ENCODE measurements around the gene NDUFS3. TPM values are rescaled to one million over a fixed set of nuclear protein-coding genes. Genes with fewer than 3 reads are reported as not detected.

NDUFS3 gene
- total RNA-seq, 3 donors from 2014 or later = 150 to 205 (median 197) TPM

GRCh38 chr11:47586098-47586855 lies 7.4 kb downstream of the NDUFS3 start, which contains the start of gene FAM180B:
TSS of gene FAM180B (plus strand) at chr11:47586678. CDS start at chr11:47586769, 91 bp downstream.
- Histone ChIP-seq H3K9me3 (no peaks in the 10 kb centered on the region), H3K36me3 (ENCODE audit: low read depth) (peaks cover 16% of the 10 kb centered on the region), H3K4me1 (ENCODE audit: low read depth) (no peaks in the 10 kb centered on the region), H3K4me3 (no peak within 1 kb of the TSS)
- TF ChIP-seq, protein P1, sequence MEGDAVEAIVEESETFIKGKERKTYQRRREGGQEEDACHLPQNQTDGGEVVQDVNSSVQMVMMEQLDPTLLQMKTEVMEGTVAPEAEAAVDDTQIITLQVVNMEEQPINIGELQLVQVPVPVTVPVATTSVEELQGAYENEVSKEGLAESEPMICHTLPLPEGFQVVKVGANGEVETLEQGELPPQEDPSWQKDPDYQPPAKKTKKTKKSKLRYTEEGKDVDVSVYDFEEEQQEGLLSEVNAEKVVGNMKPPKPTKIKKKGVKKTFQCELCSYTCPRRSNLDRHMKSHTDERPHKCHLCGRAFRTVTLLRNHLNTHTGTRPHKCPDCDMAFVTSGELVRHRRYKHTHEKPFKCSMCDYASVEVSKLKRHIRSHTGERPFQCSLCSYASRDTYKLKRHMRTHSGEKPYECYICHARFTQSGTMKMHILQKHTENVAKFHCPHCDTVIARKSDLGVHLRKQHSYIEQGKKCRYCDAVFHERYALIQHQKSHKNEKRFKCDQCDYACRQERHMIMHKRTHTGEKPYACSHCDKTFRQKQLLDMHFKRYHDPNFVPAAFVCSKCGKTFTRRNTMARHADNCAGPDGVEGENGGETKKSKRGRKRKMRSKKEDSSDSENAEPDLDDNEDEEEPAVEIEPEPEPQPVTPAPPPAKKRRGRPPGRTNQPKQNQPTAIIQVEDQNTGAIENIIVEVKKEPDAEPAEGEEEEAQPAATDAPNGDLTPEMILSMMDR (IDR thresholded peaks at IDR 0.05) = no peak
- DNase-seq (no peak), ATAC-seq (no peak)
- intact Hi-C loops (cut with DNase I, micrococcal nuclease) = no loop called here

GRCh38 chr11:47587039-47587716 lies 8.3 kb downstream of the NDUFS3 start:
- Histone ChIP-seq H3K4me3 (no peak overlapping the region), H3K4me1 (ENCODE audit: low read depth) (no peaks in the 10 kb centered on the region), H3K36me3 (ENCODE audit: low read depth) (peaks cover 9% of the 10 kb centered on the region), H3K9me3 (no peaks in the 10 kb centered on the region)
- TF ChIP-seq, protein P1 (IDR thresholded peaks at IDR 0.05) = no peak
- DNase-seq (no peak), ATAC-seq (no peak)
- intact Hi-C loops (cut with DNase I, micrococcal nuclease) = no loop called here

GRCh38 chr11:47587723-47588326 lies 9.0 kb downstream of the NDUFS3 start:
- H3K4me1 ChIP-seq (ENCODE audit: low read depth) = no peaks in the 10 kb centered on the region
- TF ChIP-seq, protein P1 (IDR thresholded peaks at IDR 0.05) = no peak
- peaks cover 5% of the 10 kb centered on the region for H3K36me3 ChIP-seq (ENCODE audit: low read depth)
- ATAC-seq (peak; percentile 50), DNase-seq (peak; percentile 22 to 68 (median 42))
- no peaks in the 10 kb centered on the region for H3K9me3 ChIP-seq
- H3K4me3 ChIP-seq = no peak overlapping the region
- intact Hi-C loops (cut with DNase I, micrococcal nuclease) = no loop called here

DNA sequence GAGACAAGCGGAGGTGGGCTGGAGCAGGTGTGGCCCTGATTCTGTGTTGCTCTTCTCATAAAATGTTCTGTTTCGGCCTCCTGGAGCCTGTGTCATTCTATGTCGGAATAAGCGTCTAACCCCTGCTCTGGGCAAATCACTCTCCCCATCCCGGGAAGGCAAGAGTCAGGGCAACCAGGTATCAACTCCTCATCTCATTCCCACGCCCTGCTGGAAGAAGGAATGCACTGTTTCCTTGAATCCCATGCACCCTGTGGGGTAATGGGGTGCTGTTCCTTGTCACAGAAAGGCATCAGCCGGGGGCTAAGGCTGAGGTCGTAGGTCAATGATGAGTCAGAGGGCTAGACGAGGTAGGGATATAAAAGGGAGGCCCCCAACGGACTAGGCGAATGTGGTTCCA lies 10.2 kb downstream of the NDUFS3 start:
- H3K9me3 ChIP-seq = no peaks in the 10 kb centered on the region
- intact Hi-C loops (cut with DNase I, micrococcal nuclease) = no loop called here
- no peak for ATAC-seq
- H3K4me1 ChIP-seq (ENCODE audit: low read depth) = peaks cover 7% of the 10 kb centered on the region
- H3K4me3 ChIP-seq = no peak overlapping the region
- TF ChIP-seq, protein P1 (IDR thresholded peaks at IDR 0.05) = no peak
- no peaks in the 10 kb centered on the region for H3K36me3 ChIP-seq (ENCODE audit: low read depth)
- no peak for DNase-seq

DNA sequence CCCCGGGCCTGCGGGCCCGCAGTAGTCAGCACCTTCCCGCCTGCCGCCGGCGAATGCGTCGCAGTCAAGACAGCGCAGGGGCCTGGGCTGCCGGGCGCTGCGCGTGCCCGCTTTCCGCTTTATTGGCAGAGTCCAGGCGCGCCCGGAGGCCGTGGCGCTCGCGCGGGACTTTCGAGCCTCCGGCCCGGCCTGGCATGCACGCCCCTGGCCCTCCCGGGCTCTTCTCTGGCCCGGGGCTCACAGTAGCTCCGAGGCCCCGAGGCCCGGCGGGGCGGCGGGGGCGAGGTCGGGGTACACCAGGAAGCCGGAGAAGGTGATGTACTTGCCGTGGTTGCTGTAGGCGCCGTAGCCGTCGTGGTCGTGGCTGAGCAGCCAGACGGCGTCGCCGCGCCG lies 10.7 kb downstream of the NDUFS3 start:
- Histone ChIP-seq H3K4me1 (ENCODE audit: low read depth) (peaks cover 7% of the 10 kb centered on the region), H3K36me3 (ENCODE audit: low read depth) (no peaks in the 10 kb centered on the region), H3K4me3 (no peak overlapping the region), H3K9me3 (no peaks in the 10 kb centered on the region)
- TF ChIP-seq, protein P1 (IDR thresholded peaks at IDR 0.05) = no peak
- peak; percentile 41 for ATAC-seq
- intact Hi-C loops (cut with DNase I, micrococcal nuclease) = no loop called here
- peak in 2 of 3 donors; percentile 11 to 37 for DNase-seq

All from mucosa of descending colon (tissue), 3 donors.